Smooth muscle cell (in vitro differentiated cells): ENCODE data around the gene SSU72. TPM values are rescaled to one million over a fixed set of nuclear protein-coding genes. Genes with fewer than 3 reads are reported as not detected.
A peak's percentile ranks its signal among the peaks of the same experiment; 100 is the strongest.

Experiments
- DNase-seq: peaks from one replicate; lab custom pipeline; 2025; ENCODE audit not compliant: unreplicated experiment; lab: John Stamatoyannopoulos, UW
- H2AFZ ChIP-seq: fragments of 200-600 bp; sonication (generic); 2 replicates; pipeline ENCODE4 v1.6.0; 2016; ENCODE audit warnings: antibody characterized with exemption, low read depth, mild to moderate bottlenecking
- H3F3A ChIP-seq: fragments of 200-600 bp; sonication (generic); 2 replicates; pipeline ENCODE4 v1.6.0; 2017; ENCODE audit warnings: antibody characterized with exemption, low read depth
- H3K27ac ChIP-seq: fragments of 200-600 bp; sonication (generic); 2 replicates; pipeline ENCODE4 v1.5.1; 2016; ENCODE audit warnings: low read depth, mild to moderate bottlenecking
- H3K27me3 ChIP-seq: fragments of 200-600 bp; sonication (generic); 2 replicates; pipeline ENCODE4 v1.6.1; 2016; ENCODE audit warnings: low read depth, mild to moderate bottlenecking
- H3K36me3 ChIP-seq: fragments of 200-600 bp; sonication (generic); 2 replicates; pipeline ENCODE4 v1.5.1; 2016; ENCODE audit warnings: low read depth
- H3K4me1 ChIP-seq: fragments of 200-600 bp; sonication (generic); 2 replicates; pipeline ENCODE4 v1.5.1; 2016; ENCODE audit warnings: low read depth
- H3K4me2 ChIP-seq: fragments of 200-600 bp; sonication (generic); 2 replicates; pipeline ENCODE4 v1.6.0; 2016; ENCODE audit warnings: mild to moderate bottlenecking
- H3K4me3 ChIP-seq: fragments of 200-600 bp; sonication (generic); 2 replicates; pipeline ENCODE4 v1.5.1; 2016; ENCODE audit warnings: mild to moderate bottlenecking
- H3K79me2 ChIP-seq: fragments of 200-600 bp; sonication (generic); 2 replicates; pipeline ENCODE4 v1.6.0; 2016; ENCODE audit warnings: low read depth, mild to moderate bottlenecking
- H3K9ac ChIP-seq: fragments of 200-600 bp; sonication (generic); 2 replicates; pipeline ENCODE4 v1.6.0; 2016; ENCODE audit warnings: low read depth
- H3K9me3 ChIP-seq: fragments of 200-600 bp; sonication (generic); replicated peaks from 2 replicates; pipeline ENCODE4 v1.5.1; 2016; ENCODE audit warnings: low read depth
- H4K20me1 ChIP-seq: fragments of 200-600 bp; sonication (generic); 2 replicates; pipeline ENCODE4 v1.6.0; 2016; ENCODE audit warnings: low read depth
- CTCF ChIP-seq: fragments of 200-600 bp; sonication (generic); IDR thresholded peaks from 2 replicates; pipeline ENCODE4 v1.5.1; 2017; ENCODE audit warnings: borderline replicate concordance, mild to moderate bottlenecking, antibody characterized with exemption; ENCODE audit not compliant: insufficient read depth, poor library complexity, severe bottlenecking
- WGBS: methylation state at CpG from one replicate; pipeline ENCODE4 v1.1.7; 2016; ENCODE audit warnings: low lambda C conversion rate; 5-methylcytosine and 5-hydroxymethylcytosine counted together
- polyA plus RNA-seq: library from polyadenylated mRNA; unstranded; fragments of >200 nt; fragmentation: Nextera tagmentation; extraction: Ambion mirVana; gene quantifications from 2 replicates; pipeline ENCODE4 v1.2.1, GENCODE V29; 2016
- total RNA-seq: library from RNA; depleted of rRNA; stranded (reverse); fragments of >200 nt; gene quantifications from 2 replicates; pipeline ENCODE4 v1.2.3, GENCODE V29; 2014

SSU72 gene
- total and polyA plus RNA-seq, 2 experiments from 2014 or later: 116 to 223 TPM

GRCh38 chr1:1540090-1540817 lies 34.4 kb downstream of the SSU72 start, which contains the start of gene TMEM240:
TSS of gene TMEM240 (minus strand) at chr1:1540624. CDS start at chr1:1540346, 278 bp downstream.
- WGBS: no CpG with 5 or more reads among the region's 100 CpGs
- TF ChIP-seq CTCF: no peak
- peak; percentile 39 for DNase-seq
- peaks cover 8% of the 10 kb centered on the region for H4K20me1 ChIP-seq
- peak within 1 kb of the TSS; percentile 57 for H3K4me3 ChIP-seq
- peak within 1 kb of the TSS; percentile 96 for H3K4me2 ChIP-seq
- no peak within 1 kb of the TSS for H3K9ac ChIP-seq
- H3K27me3 ChIP-seq: no peaks in the 10 kb centered on the region
- no peaks in the 10 kb centered on the region for H3K9me3 ChIP-seq
- peaks cover 3% of the 10 kb centered on the region for H3K79me2 ChIP-seq
- no peak within 1 kb of the TSS for H3K27ac ChIP-seq
- H3K4me1 ChIP-seq: peaks cover 7% of the 10 kb centered on the region
- no peaks in the 10 kb centered on the region for H3K36me3 ChIP-seq
- H2AFZ ChIP-seq: no peak within 1 kb of the TSS
- peaks cover 6% of the 10 kb centered on the region for H3F3A ChIP-seq

- Histone ChIP-seq H3K4me1 (peaks cover 7% of the 10 kb centered on the region), H3K27me3 (no peaks in the 10 kb centered on the region), H3K9ac (no peak overlapping the region), H3K4me2 (peak overlapping the region; percentile 96), H3K27ac (no peak overlapping the region), H3K79me2 (peaks cover 3% of the 10 kb centered on the region), H3K4me3 (peak overlapping the region; percentile 57), H2AFZ (no peak overlapping the region), H3K36me3 (no peaks in the 10 kb centered on the region), H3F3A (peaks cover 6% of the 10 kb centered on the region), H4K20me1 (peaks cover 7% of the 10 kb centered on the region), H3K9me3 (no peaks in the 10 kb centered on the region)
- TF ChIP-seq CTCF: no peak
- 25% methylated on average over 38 of the region's 66 CpGs for WGBS
- DNase-seq: no peak
These were observed 35.2 kb downstream of the SSU72 start for GRCh38 chr1:1539310-1540089.

GRCh38 chr1:1538989-1539309 lies 35.7 kb downstream of the SSU72 start:
- peaks cover 7% of the 10 kb centered on the region for H3K4me1 ChIP-seq
- no peak overlapping the region for H2AFZ ChIP-seq
- no peak overlapping the region for H3K4me3 ChIP-seq
- H3F3A ChIP-seq: peaks cover 6% of the 10 kb centered on the region
- peaks cover 7% of the 10 kb centered on the region for H4K20me1 ChIP-seq
- H3K4me2 ChIP-seq: peak overlapping the region; percentile 96
- no peak for DNase-seq
- no peaks in the 10 kb centered on the region for H3K36me3 ChIP-seq
- H3K27ac ChIP-seq: no peak overlapping the region
- no peaks in the 10 kb centered on the region for H3K9me3 ChIP-seq
- peaks cover 3% of the 10 kb centered on the region for H3K79me2 ChIP-seq
- TF ChIP-seq CTCF: no peak
- WGBS: 94% methylated on average over 18 of the region's 18 CpGs
- no peaks in the 10 kb centered on the region for H3K27me3 ChIP-seq
- no peak overlapping the region for H3K9ac ChIP-seq
